HL-60 (cell line): ENCODE data around the gene GSTP1.

ENCODE experiments used
- POLR2AphosphoS5 ChIP-seq: IDR thresholded peaks from 2 replicates; pipeline ENCODE4 v1.6.1; 2012; ENCODE audit warnings: low read depth
- TF ChIP-seq, protein P1 (sequence below): IDR thresholded peaks from one replicate; pipeline ENCODE4 v1.5.1; 2011; ENCODE audit warnings: low read length, control low read depth, inconsistent platforms; ENCODE audit not compliant: insufficient read depth

- TF ChIP-seq, protein P1, sequence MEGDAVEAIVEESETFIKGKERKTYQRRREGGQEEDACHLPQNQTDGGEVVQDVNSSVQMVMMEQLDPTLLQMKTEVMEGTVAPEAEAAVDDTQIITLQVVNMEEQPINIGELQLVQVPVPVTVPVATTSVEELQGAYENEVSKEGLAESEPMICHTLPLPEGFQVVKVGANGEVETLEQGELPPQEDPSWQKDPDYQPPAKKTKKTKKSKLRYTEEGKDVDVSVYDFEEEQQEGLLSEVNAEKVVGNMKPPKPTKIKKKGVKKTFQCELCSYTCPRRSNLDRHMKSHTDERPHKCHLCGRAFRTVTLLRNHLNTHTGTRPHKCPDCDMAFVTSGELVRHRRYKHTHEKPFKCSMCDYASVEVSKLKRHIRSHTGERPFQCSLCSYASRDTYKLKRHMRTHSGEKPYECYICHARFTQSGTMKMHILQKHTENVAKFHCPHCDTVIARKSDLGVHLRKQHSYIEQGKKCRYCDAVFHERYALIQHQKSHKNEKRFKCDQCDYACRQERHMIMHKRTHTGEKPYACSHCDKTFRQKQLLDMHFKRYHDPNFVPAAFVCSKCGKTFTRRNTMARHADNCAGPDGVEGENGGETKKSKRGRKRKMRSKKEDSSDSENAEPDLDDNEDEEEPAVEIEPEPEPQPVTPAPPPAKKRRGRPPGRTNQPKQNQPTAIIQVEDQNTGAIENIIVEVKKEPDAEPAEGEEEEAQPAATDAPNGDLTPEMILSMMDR: no peak
- no peak for TF ChIP-seq POLR2AphosphoS5
These were observed 21.2 kb downstream of the GSTP1 start for GRCh38 chr11:67604815-67605214.
